C4-2B (cell line): ENCODE measurements around the gene FUNDC2.
"Not testable (repeated sequence)": the region's sequence is repeated elsewhere in the genome, so short reads cannot be mapped to it uniquely, and the experiment has no call there.

ENCODE experiments used
- H3K27ac ChIP-seq: fragments of 450-650 bp; 2 replicates; pipeline ENCODE4 v1.5.1; 2017
- ZFX ChIP-seq: fragments of 450-650 bp; IDR thresholded peaks from 2 replicates; pipeline ENCODE4 v1.6.1; 2017
- TF ChIP-seq, protein P1 (sequence below): fragments of 450-650 bp; conservative IDR thresholded peaks from 2 replicates; pipeline ENCODE4 v1.5.1; 2017; ENCODE audit warnings: mild to moderate bottlenecking

Gene FUNDC2

GRCh38 chrX:155005190-155005589, 21.5 kb upstream of the FUNDC2 start:
- H3K27ac ChIP-seq: no peak overlapping the region
- no peak for TF ChIP-seq ZFX
- TF ChIP-seq, protein P1, sequence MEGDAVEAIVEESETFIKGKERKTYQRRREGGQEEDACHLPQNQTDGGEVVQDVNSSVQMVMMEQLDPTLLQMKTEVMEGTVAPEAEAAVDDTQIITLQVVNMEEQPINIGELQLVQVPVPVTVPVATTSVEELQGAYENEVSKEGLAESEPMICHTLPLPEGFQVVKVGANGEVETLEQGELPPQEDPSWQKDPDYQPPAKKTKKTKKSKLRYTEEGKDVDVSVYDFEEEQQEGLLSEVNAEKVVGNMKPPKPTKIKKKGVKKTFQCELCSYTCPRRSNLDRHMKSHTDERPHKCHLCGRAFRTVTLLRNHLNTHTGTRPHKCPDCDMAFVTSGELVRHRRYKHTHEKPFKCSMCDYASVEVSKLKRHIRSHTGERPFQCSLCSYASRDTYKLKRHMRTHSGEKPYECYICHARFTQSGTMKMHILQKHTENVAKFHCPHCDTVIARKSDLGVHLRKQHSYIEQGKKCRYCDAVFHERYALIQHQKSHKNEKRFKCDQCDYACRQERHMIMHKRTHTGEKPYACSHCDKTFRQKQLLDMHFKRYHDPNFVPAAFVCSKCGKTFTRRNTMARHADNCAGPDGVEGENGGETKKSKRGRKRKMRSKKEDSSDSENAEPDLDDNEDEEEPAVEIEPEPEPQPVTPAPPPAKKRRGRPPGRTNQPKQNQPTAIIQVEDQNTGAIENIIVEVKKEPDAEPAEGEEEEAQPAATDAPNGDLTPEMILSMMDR: no peak

GRCh38 chrX:155006379-155006778, 20.3 kb upstream of the FUNDC2 start:
- not testable (repeated sequence) for H3K27ac ChIP-seq

DNA sequence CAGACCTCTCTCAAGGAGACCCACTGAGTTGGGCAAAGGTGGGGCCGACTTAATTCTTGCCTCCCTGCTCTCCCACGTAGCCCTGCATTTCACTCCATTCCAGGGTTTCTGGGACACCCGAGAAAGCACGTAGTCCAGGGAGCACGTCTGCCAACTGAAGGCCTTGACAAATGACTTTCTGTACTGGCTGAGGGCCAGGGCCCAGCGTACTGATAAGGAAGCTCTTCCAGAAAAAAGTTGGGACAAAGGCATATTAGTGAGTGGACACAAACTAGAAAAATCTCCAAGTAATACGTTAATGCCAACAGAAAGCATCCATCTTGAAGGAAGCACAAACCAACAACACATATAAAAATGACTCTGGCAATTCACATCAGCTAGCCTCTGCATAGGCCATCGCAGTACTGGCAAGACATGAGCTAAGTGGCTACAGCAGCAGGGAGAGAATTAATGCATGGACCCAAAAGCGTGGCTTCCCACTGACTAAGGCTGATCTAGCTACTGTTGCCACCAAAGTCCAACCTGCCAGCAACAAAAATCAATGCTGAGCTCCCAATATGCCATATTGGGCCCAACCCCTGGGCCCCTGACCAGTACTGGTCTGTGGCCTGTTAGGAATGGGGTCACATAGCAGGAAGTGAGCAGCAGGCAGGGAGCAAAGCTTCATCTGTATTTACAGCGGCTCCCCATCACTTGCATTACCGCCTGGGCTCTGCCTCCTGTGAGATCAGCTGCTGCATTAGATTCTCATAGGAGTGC, 19.6 kb upstream of the FUNDC2 start:
- H3K27ac ChIP-seq: peak overlapping the region; percentile 39; the same call in 1 of the 2 replicates

- not testable (repeated sequence) for H3K27ac ChIP-seq
These were observed 18.1 kb upstream of the FUNDC2 start for GRCh38 chrX:155008578-155008977.

DNA sequence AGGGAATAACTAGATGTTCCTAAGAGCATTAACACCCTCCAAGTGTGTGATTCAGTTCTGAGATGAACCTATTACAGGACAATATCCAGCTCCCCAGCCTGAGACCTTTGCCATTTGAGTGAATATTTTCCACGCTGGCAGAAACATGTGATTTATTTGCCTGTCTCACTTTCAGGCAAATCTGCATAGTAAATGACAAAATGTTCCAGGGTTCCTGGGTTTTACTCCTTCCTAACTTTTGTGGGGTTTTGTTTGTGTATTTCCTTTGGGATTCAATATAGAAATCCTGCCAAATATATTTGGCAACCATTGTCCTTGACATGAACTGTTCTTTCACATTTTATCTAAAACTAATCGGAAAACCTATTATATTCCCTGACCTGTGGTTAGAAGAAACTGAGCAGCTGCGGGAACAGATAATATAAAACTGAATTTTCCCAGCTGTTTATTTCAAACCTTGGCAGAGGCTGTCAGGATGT, 16.6 kb upstream of the FUNDC2 start:
- TF ChIP-seq, protein P1: no peak
- TF ChIP-seq ZFX: no peak
- no peak overlapping the region for H3K27ac ChIP-seq

DNA sequence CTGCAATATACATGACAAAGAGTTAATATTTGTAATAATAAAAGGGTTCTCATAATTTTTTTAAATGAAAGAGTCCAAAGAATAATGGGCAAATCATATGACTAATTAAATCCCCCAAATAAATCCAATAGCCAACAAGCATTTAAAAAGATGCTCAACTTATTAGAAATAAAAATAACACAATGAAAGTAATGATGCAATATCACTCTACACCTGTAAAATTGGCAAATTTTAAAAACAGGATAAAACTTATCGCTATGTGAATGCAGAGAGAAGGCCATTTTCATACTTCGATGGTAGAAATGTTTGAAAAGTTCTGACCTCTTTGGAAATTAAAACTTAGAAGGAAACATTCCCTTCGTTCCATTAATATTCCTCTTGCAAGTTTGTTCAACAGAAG, 6.1 kb upstream of the FUNDC2 start:
- no peak for TF ChIP-seq ZFX
- TF ChIP-seq, protein P1: no peak
- H3K27ac ChIP-seq: no peak overlapping the region

- TF ChIP-seq, protein P1: no peak
- TF ChIP-seq ZFX: no peak
- H3K27ac ChIP-seq: no peak within 1 kb of the TSS
These were observed 4.1 kb upstream of the FUNDC2 start, which contains the start of gene F8 for GRCh38 chrX:155022585-155022984. Gene F8, minus strand, starts transcription at chrX:155022723. Its CDS starts 171 bp downstream, at chrX:155022552.

DNA sequence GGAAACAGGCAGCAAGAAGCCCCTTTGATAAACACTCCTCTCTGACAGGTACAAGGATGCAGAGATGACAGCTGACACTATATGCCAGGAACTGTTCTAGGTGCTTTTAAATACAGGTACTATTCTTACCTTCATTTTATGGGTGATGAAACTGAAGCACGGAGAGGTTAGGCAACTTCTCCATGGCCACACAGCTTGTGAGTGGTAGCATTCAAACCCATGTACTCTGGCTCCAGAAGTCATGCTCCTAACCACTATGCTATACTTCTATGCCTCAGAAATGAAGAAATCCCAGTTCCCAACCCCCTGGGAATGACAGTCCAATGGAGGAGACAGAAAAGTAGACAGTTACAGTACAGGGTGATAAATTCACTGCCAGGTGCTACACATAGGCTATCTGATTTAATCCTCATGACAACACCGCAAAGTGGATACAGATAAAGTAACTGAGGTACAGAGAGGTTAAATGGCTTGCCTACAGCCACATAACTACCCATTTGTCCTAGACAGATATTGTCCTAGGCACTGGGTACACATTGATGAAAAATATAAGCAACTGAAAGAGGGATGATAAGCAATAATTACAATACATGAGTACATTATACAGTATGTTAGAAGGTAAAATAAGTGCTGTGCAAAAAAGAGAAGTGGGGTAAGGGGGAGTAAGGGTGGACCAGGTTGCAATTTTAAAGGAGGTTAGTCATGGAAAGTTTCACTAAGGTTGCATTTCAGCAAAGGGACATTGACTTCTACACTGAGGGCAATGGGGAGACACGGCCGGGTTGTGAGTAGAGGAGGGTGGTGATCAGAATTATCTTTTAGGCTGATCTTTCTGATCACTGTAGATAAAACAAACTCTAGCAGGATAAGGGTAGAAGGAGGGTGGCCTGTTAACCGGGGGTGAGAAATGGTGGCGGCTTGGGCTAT, 2.5 kb upstream of the FUNDC2 start:
- no peak overlapping the region for H3K27ac ChIP-seq
- TF ChIP-seq, protein P1: no peak
- no peak for TF ChIP-seq ZFX
